ENCODE data around the gene SORCS3. TPM values are rescaled to one million over a fixed set of nuclear protein-coding genes. Genes with fewer than 3 reads are reported as not detected.

Gene SORCS3
- total RNA-seq, 2 donors from 2014 or later = not detected

DNA sequence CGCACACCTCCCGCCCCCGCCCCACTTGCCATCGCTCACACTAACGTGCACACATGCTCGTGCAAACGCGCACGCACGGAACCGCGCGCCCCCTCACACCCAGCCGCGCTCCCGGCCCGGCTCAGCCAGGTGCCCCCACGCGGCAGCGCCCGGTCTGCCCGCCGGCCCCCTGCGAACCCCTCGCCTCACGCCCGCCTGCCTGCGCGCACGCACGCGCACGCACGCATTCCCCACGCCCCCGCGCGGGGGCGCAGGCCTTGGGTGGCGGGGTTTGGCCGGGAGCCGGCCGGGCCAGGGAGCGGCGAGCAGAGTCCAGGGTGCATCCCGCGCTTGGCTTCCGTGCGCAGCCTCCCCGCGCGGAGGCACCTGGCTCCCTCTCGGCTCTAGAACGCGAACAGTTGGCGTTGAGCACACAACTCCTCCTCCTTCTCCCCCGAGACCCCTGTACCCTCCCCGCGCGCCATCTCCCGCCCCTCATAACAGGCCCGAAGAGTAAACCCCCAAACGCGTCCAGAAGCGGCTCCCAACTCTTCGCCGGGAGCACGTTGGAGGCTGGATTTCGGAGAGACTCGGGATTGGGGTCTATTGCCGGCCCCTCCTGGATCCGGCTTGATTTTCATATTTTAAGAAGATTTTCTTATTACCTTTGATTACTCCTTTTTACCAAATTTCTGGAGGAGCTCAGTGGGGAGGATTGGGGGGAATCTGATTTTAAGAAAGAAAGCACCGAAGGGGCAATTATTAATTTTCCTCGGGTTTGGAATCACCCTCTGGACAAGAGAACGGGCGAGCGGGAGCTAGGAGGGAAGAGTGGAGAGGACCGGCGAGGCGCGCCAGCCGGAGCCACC lies 527 bp upstream of the SORCS3 start:
- H3K4me1 ChIP-seq (ENCODE audit: control insufficient read depth in 1 of 2, low read depth in 2 of 2) = peaks cover 0 to 7% of the 10 kb centered on the region in 2 donors

DNA sequence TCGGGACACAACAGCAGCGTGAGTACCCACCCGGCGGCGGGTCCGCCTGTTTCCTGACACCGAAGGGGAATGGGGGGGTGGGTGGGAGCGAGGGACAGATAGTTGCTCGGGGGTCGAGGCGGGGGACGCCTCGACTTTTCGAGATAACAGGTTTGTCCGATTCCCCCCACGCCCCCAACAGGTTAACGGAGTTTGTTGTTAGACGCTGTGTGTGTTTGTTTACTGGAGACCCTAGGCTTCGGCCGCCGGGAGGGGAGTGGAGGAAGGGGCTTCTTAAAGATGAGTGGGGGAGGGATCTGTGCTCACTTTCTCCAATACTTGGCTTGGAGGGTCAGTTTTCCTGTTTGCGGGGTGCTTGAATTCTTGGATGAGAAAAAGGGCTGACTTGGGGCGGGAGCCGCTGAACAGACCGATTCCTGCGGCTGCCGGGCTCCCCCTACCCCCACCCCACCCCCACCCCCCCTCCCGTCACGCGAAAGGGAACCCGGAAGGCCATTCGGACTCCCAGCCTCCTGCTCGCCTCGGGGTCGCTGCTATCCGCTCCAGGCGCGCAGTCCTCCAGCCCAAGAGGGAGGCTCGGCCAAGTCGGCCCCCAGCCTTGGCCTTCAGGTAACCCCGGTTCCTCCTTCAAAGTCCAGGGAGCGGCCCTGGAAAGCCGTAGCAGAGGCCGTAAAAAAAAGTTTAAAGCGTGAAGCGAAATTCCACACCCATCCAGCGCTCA lies 1.0 kb downstream of the SORCS3 start:
- TF ChIP-seq, protein P1, sequence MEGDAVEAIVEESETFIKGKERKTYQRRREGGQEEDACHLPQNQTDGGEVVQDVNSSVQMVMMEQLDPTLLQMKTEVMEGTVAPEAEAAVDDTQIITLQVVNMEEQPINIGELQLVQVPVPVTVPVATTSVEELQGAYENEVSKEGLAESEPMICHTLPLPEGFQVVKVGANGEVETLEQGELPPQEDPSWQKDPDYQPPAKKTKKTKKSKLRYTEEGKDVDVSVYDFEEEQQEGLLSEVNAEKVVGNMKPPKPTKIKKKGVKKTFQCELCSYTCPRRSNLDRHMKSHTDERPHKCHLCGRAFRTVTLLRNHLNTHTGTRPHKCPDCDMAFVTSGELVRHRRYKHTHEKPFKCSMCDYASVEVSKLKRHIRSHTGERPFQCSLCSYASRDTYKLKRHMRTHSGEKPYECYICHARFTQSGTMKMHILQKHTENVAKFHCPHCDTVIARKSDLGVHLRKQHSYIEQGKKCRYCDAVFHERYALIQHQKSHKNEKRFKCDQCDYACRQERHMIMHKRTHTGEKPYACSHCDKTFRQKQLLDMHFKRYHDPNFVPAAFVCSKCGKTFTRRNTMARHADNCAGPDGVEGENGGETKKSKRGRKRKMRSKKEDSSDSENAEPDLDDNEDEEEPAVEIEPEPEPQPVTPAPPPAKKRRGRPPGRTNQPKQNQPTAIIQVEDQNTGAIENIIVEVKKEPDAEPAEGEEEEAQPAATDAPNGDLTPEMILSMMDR (IDR thresholded peaks at IDR 0.05) = no peak
- Histone ChIP-seq H3K36me3 (no peaks in the 10 kb centered on the region), H3K9me3 (no peaks in the 10 kb centered on the region), H3K4me1 (ENCODE audit: control insufficient read depth in 1 of 2, low read depth in 2 of 2) (peaks cover 0 to 7% of the 10 kb centered on the region in 2 donors), H3K27ac (no peak overlapping the region), H3K4me3 (peak overlapping the region; percentile 29), H3K27me3 (replicated peaks; ENCODE audit: insufficient read depth) (no peaks in the 10 kb centered on the region)
- no peak for DNase-seq (ENCODE audit: low spot score)
- ATAC-seq (ENCODE audit: insufficient number of reproducible peaks, low FRiP score, low read depth) = no peak

More for the DNA sequence above, 527 bp upstream of the SORCS3 start:
- no peak overlapping the region for H3K4me3 ChIP-seq
- H3K9me3 ChIP-seq = no peaks in the 10 kb centered on the region
- DNase-seq (ENCODE audit: low spot score) = no peak
- H3K36me3 ChIP-seq = no peaks in the 10 kb centered on the region
- TF ChIP-seq, protein P1 (IDR thresholded peaks at IDR 0.05) = no peak
- ATAC-seq (ENCODE audit: insufficient number of reproducible peaks, low FRiP score, low read depth) = no peak
- H3K27me3 ChIP-seq (replicated peaks; ENCODE audit: insufficient read depth) = no peaks in the 10 kb centered on the region
- H3K27ac ChIP-seq = no peak overlapping the region

DNA sequence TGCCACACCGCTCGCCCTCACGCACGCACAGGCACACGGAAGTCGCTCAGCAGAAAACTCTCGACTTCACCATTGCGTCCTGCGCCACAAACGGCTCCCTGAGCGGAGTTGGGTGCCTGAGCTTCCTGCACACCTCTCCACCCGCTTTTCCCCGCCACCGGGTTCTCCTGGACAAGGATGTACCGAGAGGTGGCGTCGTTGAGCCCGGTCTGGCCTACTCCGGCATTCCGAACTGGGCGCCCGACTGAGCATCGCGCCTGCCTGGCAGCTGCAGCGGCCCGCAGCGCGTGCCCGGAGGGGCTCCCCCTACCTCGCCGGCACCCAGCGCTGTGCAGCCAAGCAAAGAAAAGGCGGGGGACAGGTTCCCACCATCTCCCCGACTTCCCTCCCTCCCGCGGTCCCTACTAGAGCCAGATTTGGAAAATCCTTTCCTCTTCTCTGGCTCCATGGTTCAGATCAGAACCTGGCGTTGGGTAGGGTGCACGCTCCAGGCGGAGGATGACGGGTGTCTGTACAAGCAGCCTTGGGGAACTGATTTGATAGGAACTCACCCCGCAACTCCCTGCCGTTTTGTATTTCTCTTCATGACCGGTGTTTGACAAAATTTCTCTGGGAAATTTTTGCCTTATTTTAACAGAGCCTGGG lies 1.7 kb downstream of the SORCS3 start:
- DNase-seq (ENCODE audit: low spot score) (no peak), ATAC-seq (ENCODE audit: insufficient number of reproducible peaks, low FRiP score, low read depth) (no peak)
- Histone ChIP-seq H3K4me3 (peak overlapping the region; percentile 29), H3K9me3 (no peaks in the 10 kb centered on the region), H3K36me3 (no peaks in the 10 kb centered on the region), H3K27ac (no peak overlapping the region), H3K4me1 (ENCODE audit: control insufficient read depth in 1 of 2, low read depth in 2 of 2) (peaks cover 0 to 7% of the 10 kb centered on the region in 2 donors), H3K27me3 (replicated peaks; ENCODE audit: insufficient read depth) (no peaks in the 10 kb centered on the region)
- TF ChIP-seq, protein P1 (IDR thresholded peaks at IDR 0.05) = no peak

DNA sequence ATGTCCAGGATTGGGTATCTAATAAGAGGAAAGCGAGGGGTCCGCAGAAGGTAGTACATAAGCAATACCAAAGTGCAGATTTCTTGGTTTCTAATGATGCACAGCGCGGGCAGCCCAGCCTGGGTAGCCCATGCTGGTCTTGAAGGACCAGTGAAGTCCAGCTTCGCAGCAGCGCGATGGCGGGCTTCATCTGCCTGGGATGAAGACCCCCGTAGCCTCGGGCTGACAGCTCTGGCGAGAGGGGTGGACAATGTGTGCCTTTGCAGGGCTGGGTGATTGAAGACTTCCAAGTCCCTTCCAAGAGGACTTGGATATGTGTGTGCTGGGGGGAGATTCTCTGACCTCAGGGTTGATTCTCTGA lies 2.2 kb downstream of the SORCS3 start:
- Histone ChIP-seq H3K4me3 (no peak overlapping the region), H3K27ac (no peak overlapping the region), H3K4me1 (ENCODE audit: control insufficient read depth in 1 of 2, low read depth in 2 of 2) (peaks cover 0 to 7% of the 10 kb centered on the region in 2 donors), H3K9me3 (no peaks in the 10 kb centered on the region), H3K36me3 (no peaks in the 10 kb centered on the region), H3K27me3 (replicated peaks; ENCODE audit: insufficient read depth) (no peaks in the 10 kb centered on the region)
- ATAC-seq (ENCODE audit: insufficient number of reproducible peaks, low FRiP score, low read depth) = no peak
- DNase-seq (ENCODE audit: low spot score) = no peak
- TF ChIP-seq, protein P1 (IDR thresholded peaks at IDR 0.05) = no peak

DNA sequence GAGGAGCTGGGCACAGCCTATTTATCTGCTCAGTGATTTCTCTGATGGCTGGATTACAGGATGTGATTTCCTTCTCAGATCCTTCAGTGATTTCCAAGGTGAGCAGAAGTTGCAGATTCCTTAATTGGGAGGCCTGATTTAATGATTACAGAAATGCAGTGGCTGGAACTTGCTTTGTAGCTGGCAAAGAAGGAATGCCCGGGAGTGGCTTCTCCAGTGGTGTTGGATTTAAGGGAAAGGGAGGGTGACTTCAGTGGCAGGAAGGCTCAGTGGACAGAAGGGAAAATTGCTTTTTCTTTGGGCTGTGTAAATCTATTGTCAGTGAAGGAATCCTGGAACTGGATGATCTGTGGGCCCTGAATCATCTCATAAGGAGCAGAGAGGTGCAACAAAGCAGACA lies 5.1 kb downstream of the SORCS3 start:
- Histone ChIP-seq H3K27me3 (replicated peaks; ENCODE audit: insufficient read depth) (no peaks in the 10 kb centered on the region), H3K4me3 (no peak overlapping the region), H3K4me1 (ENCODE audit: control insufficient read depth in 1 of 2, low read depth in 2 of 2) (no peaks in the 10 kb centered on the region), H3K9me3 (no peaks in the 10 kb centered on the region), H3K27ac (no peak overlapping the region), H3K36me3 (no peaks in the 10 kb centered on the region)
- DNase-seq (ENCODE audit: low spot score) (no peak), ATAC-seq (ENCODE audit: insufficient number of reproducible peaks, low FRiP score, low read depth) (no peak)
- TF ChIP-seq, protein P1 (IDR thresholded peaks at IDR 0.05) = no peak

Data from thoracic aorta (tissue), 2 donors.